ENCODE results near the gene CCDC187.

- TF ChIP-seq CTCF (IDR thresholded peaks at IDR 0.05) (no peak), POLR2A (IDR thresholded peaks at IDR 0.05) (no peak), POLR2AphosphoS5 (IDR thresholded peaks at IDR 0.05) (no peak)
Measured at GRCh38 chr9:136225366-136225747, 78.5 kb downstream of the CCDC187 start.
